NK-92 treated with Interleukin-12 subunit alpha and Interleukin-12 subunit beta, amount 100 ng/mL, for 24 hours (cell line): ENCODE results near the gene C1orf53.
"Not testable (repeated sequence)": the region's sequence is repeated elsewhere in the genome, so short reads cannot be mapped to it uniquely, and the experiment has no call there.

Experiments used
- DNase-seq: peaks from one replicate; lab custom pipeline; 2025; lab: John Stamatoyannopoulos, UW

The C1orf53 gene

DNA sequence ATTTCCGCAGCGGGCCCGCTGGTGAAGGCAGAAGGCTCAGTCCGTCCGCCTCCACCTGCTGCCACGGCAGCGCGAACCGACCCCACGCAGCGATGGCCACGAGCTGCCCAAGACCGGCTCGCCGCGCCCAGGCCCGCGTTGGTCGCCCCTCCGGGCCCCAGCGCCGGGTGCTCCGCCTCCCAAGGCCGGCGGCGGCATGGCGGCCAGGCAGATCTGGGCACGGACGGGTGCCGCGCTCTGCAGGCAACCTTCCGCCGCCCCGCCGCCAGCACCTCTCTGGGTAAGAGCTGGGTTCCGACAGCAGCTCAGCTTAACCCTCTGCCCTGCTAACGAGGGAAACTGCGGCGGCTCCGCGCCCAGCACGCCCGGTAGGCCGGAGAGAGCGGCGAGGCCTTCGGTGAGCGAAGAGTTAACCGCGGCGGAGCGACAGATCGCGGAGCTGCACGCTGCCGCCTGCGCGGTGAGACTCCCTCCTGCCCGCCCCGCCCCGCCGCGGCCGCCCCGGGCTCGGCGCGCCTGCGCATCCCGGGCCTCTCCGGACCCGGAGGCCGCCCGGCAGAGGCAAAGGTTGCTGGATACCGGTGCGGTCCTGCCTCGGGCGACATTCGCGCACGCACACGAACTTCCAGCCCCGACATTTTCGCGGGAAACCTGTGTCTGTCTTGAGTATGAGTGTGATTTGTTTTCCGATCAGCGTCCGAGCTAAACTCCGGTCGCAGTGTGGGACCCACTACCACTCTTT, at the start of gene C1orf53:
Gene C1orf53, plus strand, starts transcription at position 177 of the 742 bp plus-strand sequence. Its CDS starts 20 bp downstream, at position 197.
- peak; percentile 78 for DNase-seq

DNA sequence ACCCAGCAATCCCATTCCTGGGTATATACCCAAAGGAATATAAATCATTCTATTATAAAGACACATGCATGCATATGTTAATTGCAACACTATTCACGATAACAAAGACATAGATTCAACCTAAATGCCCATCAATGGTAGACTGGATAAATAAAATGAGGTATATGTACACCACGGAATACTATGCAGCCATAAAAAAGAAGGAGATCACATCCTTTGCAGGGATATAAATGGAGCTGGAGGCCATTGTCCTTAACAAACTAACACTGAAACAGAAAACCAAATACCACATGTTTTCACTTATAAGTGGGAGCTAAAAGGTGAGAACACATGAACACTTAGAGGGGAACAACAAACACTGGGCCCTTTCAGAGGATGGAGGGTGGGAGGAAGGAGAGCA, 46.7 kb upstream of the C1orf53 start:
- not testable (repeated sequence) for DNase-seq

DNA sequence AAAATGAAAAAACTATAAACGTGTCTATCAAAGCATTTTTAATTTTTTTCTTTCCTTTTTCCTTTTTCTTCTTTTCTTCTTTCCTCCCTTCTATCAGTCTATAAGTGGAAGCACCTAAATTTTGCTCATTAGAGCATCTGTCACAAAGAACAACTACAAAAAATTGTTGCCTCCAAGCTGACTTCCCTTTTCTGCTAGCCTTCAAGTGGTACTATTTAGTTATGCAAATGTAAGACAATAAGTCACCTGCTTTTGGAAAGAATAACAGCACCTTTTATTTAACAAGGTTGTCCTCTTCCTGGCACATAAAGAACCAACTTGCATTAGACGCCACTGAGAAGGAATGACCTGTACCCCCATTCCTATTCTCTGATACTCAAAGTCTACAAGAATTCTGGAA, 45.0 kb upstream of the C1orf53 start:
- DNase-seq, result no peak

DNA sequence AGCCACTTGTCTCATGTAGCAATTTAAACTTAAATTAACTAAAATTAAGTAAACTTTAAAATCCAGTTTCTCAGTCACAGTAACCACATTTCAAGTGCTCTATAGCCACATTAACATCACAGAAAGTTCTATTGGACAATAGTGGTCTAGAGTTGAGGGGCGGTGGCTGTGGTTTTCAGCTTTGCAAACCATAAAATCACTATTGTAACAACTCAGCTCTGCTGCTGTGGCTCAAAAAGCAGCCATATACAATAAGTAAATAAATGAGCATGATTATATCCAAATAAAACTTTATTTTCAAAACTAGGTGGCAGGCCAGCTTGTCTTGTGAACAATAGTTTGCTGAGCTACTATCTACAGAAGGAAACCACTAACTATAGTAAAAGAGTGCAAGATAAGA, 43.4 kb upstream of the C1orf53 start:
- no peak for DNase-seq

DNA sequence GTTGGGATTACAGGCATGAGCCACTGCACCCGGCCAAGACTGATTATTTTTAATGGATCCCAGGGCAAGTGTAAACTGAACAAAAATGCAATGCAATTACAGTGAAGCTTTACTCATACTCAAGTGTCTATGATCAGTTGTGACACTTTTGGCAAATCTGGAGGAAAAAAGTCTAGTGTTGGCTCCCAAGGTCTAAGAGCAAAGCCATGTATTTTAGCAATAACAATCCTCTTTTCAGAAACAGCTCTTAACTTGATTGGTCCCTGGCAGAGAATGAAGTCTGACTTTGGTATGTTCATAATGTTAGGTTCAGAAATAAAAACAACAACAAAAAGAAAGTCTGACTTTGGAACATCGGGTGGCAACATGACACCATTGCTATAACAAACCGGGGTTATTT, 40.2 kb upstream of the C1orf53 start:
- DNase-seq, result no peak

DNA sequence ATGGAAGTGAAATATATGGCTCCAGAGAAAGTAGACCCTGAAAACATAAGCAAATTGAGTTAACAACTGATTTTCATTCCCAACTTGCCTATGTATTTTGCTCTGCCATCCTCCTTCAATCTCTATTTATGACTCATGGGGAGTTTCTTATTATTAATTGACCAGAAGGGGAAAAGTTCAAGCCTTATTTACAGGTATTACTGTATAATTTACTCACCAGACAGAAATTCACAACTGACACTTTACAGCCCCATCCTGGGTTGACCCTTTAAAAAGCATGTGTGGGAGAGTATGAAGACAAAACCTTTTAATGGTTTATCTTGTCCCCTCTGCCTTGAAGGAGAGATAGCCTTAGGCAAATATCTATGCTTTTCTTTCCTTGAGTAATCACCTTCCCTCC, 39.8 kb upstream of the C1orf53 start:
- no peak for DNase-seq

DNA sequence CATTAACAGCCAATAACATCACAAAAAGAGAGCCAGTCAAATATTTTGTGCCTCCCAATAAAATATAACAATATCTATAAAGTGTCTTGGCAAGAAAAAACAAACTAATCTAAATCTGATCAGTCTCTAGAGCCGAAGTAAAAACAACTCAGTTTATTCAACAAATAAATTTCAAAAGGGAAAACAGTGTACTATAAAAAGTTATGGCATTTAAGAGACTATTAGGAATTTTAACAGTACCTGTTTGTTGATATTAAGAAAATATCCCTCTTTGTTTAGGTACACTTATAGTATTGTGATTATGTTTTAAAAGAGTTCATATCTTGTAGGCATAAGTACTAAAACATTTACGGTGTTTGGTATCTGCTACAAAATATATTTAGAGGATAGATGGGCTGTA, 36.6 kb upstream of the C1orf53 start:
- no peak for DNase-seq

DNA sequence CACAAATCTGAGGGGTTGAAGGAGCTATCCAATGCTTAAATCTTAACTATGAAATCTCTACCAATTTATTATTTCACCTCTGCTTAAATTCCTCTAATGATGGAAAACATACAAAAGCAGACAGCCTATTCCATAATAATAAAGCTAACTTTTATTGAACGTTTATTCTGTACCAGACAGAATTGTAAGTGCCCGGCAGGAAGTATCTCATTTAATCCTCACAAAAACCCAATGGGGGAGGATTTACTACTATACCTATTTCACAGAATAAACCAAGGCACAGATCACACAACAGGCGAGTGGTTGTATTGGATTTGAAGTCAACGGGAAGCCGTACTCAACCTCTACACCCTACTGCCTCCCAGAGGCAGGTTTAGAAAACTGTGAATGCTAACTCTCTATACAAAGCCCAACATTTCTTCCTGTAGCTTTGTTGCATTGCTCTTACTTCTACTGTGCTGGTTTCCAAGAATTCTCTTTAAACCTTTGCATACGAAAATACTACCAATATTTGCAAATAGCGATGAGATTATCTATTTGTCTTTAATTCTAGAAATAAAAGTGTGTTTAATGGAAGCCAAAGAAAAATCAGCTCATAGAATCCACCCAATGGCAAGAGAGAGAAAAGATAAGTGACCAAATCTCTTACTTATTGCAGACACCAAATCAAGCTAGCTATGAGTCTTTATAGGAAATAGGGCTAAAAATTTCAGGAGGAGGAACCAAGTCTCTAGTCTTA, 33.5 kb upstream of the C1orf53 start:
- DNase-seq, result peak; percentile 4

DNA sequence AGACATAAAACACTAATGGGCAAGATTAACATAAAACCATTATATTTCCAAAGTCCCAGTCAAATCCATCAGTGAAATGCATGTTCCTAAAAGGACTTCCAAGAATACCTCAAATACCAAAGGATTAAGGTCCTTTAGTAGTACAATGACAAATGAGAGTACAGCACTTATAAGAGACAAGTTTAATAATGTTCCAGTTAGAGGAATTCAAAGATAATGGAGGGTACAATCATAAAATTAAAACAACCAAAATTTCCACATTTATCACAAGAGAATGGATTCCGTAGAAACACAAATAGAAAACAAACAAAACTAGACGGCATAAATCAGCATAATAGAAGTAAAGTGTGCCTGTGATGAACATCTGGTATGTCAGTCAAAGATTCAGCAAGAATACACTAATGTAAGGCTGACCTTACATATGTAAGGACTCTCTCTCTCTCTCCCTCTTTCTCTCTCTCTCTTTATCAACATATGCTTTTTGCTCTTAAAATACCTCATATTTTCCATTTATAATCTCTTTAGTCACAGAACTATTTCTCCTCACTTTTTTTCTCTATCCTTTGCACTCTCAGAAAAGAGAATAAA, 32.8 kb upstream of the C1orf53 start:
- DNase-seq, result no peak

DNA sequence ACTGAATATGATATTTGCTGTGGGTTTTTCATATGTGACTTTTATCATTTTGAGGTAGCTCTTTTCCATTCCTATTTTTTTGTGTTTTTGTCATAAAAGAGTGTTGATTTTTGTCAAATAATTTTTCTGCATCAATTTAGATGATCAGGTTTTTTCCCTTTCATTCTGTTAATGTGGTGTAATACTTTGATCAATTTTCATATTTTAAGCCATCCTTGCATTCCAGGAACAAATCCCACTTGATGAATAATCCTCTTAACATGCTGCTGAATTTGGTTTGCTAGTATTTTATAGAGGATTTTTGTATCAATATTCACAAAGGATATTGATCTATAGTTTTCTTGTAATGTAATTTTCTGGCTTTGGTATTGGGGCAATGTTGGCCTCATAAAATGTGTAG, 25.5 kb upstream of the C1orf53 start:
- no peak for DNase-seq

DNA sequence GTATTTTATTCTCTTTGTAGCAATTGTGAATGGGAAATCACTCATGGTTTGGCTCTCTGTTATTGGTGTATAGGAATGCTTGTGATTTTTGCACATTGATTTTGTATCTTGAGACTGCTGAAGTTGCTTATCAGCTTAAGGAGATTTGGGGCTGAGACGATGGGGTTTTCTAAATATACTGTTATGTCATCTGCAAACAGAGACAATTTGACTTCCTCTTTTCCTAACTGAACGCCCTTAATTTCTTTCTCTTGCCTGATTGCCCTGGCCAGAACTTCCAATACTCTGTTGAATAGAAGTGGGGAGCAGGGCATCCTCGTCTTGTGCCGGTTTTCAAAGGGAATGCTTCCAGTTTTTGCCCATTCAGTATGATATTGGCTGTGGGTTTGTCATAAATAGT, 22.0 kb upstream of the C1orf53 start:
- DNase-seq, result not testable (repeated sequence)

DNA sequence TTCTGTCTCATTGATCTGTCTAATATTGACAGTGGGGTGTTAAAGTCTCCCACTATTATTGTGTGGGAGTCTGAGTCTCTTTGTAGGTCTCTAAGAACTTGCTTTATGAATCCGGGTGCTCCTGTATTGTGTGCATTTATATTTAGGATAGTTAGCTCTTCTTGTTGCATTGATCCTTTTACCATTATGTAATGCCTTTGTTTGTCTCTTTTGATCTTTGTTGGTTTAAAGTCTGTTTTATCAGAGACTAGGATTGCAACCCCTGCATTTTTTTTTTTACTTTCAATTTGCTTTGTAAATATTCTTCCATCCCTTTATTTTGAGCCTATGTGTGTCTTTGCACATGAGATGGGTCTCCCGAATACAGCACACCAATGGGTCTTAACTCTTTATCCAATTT, 20.2 kb upstream of the C1orf53 start:
- not testable (repeated sequence) for DNase-seq

DNA sequence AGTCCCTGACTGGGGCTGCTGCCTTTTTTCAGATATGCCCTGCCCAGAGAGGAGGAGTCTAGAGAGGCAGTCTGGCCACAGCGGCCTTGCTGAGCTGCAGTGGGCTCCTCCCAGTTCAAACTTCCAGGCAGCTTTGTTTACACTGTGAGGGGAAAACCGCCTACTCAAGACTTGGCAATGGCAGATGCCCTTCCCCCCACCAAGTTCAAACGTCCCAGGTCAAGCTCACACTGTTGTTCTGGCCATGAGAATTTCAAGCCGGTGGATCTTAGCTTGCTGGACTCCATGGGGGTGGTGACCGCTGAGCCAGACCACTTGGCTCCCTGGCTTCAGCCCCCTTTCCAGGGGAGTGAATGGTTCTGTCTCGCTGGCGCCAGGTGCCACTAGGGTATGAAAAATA, 18.3 kb upstream of the C1orf53 start:
- no peak for DNase-seq

DNA sequence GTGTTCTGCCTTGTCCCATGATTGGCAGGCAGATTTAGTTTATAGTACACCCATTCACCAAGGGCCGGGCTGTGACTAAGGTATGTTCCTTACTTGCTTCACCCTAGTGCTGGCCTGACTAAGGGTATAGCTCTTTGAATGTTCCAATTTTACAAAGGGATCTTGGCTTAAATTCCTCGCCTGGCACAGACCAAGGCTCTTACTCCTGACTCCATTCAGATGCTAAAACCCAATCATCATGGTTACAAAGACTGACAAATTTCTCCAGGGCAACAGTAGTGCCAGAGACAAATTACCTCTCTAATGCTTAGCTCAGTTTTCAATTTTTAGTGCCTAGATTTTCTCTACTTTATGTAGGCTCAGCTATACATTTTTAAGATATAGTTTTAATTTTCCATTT, 11.5 kb upstream of the C1orf53 start:
- DNase-seq, result no peak

DNA sequence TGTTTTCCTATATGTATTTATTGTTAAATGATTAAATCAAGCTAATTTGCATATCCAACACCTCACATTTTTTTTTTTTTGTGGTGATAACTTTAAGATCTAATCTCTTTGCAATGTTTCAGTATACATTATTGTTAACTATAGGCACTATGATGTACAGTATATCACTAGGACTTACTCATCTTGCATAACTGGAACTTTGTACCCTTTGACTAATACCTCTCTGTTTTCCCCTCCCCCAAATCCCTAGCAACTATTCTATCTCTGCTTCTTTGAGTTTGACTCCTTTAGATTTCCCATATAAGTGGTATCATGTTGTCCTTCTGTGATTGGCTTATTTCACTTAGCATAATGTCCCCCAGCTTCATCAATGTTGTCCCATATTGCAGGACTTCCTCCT, 9.7 kb upstream of the C1orf53 start:
- no peak for DNase-seq

DNA sequence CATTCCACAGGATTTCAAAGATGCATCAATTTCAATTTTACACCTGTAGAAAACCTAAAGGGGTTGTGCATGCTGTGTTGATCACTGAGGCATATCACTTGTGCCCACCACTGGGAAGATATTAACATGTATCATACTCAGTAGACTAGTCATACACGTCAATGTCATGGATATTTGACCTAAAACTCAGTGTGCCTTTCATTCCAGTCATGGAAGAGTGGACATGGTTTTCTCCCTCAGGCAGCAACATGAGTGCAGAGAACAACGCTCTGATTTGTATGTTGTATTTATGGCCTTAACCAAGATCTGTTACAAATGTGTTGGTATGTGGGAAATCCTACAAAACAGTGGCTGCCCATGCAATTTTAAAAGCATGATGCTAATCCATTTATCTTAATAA, 6.1 kb upstream of the C1orf53 start:
- no peak for DNase-seq

DNA sequence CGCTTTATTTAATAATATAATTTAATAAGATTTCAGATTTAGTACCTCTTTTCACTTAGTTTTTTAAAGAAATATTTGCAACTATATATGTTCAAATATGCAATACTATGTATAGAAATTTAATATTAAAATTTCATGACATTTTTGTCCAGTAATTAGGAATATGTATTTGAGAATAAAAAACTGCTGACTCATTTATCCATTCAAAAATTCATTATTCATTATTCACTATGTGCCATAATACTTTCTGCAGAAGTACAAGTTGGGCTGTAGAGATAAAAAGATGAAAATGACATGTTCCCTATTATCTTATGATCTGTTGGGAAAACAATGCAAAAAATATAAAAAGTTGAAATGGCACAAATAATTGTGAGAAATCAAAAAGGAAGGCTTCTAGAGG, 3.4 kb upstream of the C1orf53 start:
- DNase-seq, result no peak

DNA sequence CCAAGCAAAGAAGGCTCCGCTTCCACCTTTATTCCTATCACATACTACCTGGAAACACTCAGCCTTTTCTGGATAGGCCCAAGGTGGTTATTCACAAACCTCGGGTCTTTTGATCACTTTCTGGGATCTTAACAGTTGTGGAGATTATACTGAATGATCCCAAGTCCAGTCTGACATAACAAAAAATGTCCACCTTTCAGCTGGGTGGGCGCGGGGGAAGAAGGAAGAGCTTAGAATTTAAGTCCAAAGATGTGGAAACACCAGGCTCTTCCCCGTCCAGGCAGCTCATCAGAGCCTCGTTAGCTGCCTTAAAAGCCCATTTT, 338 bp upstream of the C1orf53 start:
- DNase-seq, result no peak

DNA sequence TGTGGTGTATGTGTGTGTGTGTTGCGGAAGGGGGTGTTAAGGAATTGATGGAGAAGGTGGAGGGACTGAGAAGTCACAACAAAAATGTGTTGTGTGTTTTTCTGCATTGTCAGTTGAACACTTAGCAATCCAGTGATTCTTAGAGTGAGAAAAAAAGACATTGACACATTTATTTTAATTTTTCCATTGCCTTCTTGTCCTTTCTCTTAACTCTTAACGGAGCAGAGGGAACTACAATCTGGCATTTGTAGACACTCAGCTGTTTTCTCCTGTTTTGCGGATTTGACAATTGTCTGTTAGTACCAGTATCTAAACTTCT, 725 bp downstream of the C1orf53 start:
- DNase-seq, result no peak

DNA sequence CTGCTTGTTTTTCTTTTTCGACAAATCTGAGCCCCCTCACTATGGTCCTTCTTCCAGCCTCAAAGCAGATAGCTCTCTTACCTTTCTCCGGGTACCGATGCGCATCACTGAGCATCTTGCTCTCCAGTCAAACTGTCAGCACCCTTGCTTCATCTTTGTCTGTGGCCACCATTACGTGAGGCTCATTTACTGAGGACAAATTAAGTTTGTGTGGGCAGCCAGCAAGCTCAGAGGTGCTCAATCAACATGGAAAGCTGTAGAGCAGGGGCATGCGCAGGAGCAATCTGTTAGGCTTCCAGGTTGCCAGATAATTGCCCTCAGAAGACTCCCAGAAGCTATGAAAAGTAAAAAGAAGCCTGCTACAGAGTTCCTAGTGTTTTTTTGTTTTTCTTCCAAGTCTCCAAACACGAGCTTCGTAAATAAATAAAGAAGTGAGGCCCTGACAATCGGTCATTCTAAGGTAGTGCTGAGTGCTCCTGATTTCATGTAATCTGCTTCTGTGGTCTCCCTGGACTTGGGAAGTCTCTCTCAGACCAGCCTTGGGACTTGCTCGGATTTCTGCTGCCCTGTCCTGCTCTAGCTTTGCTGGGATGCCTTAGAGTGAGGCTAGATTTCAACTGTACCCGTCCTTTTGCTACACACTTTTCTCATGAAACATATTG, 1.8 kb downstream of the C1orf53 start:
- DNase-seq, result no peak

DNA sequence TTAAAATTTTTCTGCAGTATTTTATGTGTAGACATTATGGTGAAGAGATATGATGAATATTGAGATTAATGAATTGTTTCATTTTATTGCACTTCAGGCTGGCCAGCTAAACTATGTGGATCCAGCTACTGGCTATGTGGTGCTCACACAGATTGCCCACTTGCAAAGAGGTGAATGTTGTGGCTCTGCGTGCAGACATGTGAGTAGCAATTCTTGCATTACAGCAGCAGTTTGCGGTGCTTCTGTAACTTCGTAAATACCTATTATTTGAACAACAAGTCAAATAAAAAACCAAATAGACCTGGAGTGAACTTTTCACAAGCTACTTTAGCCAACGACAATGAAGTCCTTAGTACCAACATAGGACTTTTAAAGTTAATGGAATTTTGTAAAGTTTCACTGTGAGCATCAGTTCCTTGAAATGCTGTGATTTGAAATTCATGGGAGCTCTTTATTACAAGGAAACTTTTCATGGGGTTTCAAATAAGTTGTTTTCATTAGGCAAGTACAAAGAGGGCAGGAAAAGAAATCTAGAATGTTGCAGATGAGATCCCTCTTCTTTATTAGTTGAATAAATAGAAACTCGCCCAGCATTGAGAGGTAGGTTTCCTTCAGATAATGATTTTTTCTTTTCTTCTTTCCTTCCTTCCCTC, 3.4 kb downstream of the C1orf53 start:
- no peak for DNase-seq

DNA sequence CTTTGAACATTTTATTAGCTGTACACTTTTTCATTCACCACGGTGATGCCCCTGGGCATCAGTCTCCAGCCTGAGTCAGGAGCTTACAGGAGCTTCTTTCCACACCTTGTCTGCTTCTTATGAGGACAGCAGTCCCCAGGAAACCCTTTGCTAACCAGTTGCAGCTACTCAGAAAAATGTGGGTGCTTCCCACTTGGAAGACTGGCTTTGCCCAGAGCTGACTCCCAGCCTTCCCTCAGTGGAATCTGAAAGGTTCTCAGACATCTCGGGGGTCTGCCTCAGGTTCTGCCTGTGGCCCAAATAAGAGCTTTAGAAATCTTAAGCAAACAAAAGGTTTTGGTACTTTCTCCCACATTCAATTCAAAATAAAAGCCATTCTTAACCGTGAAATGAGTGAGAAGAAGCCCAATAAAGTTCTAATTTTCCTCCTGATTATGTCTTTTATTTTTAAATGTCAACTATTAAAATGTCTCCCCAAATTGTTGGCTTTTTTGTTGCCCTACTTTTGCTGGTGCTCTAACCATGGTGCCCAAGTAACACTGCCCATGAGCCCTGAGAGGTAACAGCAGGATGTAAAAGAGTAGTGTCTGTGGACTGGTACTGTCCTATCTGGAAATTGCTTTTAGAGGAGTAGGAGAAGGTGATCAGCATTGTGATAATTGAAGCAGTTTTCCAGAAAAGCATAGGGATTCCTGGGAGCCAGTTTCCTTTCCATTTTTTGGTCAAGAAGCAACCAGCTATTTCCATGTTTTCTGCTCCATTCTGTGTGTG, 5.6 kb downstream of the C1orf53 start:
- no peak for DNase-seq
